ENCODE results near the gene SULT1A2.

- TF ChIP-seq CTCF (IDR thresholded peaks at IDR 0.05; ENCODE audit: low read length) (peak; percentile 29), EZH2phosphoT487 (IDR thresholded peaks at IDR 0.05; ENCODE audit: low read length) (no peak), EZH2 (optimal IDR thresholded peaks at IDR 0.05; ENCODE audit: low read depth, low read length) (no peak)
Observed at GRCh38 chr16:28553776-28554633, 42.8 kb downstream of the SULT1A2 start, which contains the start of gene SGF29.
